T follicular helper cell (primary cell): ENCODE measurements around the gene CMTM7.
A peak's percentile ranks its signal among the peaks of the same experiment; 100 is the strongest.

ENCODE experiments used
- DNase-seq: peaks from one replicate; pipeline ENCODE4 v3.0.0-alpha.2; 2020; ENCODE audit warnings: low read depth
- total RNA-seq, 2 experiments: gene quantifications; one replicate each; lab custom pipeline; 2026; lab: John Stamatoyannopoulos, UW

The CMTM7 gene, protein sequence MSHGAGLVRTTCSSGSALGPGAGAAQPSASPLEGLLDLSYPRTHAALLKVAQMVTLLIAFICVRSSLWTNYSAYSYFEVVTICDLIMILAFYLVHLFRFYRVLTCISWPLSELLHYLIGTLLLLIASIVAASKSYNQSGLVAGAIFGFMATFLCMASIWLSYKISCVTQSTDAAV
- total RNA-seq, result 15.3 to 46.1 reads per million in 2 experiments

- DNase-seq, result peak; percentile 49
Measured at GRCh38 chr3:32391643-32392535, at the start of gene CMTM7. CMTM7 (plus strand) TSS chr3:32391853; CDS start chr3:32391907, 54 bp downstream.

DNA sequence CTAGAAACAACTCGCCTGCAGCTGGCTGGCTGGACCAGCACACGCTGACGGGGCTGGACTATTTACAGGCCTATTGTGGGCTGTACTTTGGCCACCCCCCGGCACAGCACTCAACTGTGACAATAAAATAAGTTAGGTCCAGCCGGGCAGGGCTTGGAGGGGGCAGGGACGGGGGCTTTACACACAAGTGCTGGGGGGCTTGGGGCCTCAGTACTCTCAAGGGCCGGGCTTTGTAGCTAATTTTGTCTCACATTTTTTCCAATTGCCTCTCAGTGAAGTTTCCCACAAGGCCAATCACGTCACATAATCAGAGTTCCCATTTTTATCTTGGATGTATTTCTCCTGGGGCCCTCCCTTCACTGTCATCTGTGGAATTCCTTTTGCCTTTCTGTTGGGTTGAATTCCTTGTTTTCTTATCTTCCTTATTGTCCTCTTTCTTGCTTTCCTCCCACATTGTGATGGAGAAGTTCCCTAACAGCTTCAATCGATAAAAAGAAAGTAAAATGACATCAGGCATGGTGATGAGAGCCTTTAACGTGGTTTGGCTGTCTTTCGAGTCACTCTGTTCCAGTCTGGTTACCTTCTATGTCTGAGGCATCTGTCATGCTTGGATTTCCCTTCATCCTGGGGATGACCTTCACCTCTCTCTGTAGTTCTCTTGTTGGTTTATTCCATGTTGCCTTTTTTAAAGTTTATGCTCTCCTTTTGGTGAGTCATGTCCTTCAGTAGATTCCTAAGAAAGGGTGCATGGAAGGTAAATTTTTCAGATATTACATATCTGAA lies 44.1 kb upstream of the CMTM7 start:
- no peak for DNase-seq

DNA sequence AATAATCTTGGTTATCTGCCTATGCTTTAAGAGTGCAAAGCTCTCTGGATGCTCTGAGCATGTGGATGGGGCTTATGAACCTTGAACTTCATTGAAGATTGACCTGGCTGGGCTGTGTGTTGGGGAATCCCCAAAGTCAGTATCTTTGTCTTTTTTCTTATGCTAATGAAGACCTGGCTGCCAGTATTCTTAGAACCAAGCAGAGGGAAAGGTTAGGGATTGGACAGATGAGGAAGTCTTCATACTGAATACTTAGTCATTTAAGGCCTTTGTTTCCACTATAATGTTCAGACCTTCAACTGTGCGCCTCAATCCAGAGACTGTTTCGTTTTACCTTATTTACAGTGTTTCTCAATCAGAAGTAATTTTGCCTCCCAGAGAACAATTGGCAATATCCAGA lies 42.5 kb upstream of the CMTM7 start:
- no peak for DNase-seq

DNA sequence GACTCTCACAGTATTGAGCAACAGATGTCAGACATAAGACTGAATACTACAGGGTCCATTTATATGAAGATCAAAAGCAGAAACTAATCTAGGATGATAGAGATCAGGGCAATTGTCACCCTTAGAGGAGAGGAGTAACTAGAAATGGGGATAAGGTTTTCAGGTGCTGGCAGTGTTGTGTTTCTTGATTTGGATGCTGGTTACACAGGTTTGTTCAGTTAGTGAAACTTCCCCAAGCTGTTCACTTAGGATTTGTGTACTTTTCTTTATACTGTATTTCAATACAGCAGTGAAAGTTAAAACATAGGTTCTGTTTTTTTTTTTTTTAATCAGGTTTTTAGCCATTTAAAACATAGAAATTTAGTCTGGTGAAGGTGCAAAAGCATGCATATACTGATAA lies 39.1 kb upstream of the CMTM7 start:
- DNase-seq, result no peak

DNA sequence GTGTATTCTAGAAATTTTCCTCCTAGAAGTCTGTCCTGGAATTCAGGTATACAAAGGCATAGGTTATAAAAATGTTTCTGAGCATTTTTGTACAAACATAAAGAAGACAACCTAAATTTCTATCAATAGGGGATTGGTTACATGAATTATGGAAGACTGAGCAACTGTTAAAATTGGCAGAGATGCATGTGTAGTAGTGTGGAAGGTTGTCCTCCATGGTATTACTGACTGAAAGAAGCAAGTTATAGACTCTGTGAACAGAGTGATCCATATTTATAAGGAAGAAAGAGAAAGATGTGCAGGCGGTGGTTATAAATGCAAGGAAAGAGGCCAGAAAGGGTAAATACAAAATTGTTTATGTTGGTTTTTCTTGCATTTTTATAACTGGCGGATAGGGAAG lies 38.3 kb upstream of the CMTM7 start:
- DNase-seq, result no peak

DNA sequence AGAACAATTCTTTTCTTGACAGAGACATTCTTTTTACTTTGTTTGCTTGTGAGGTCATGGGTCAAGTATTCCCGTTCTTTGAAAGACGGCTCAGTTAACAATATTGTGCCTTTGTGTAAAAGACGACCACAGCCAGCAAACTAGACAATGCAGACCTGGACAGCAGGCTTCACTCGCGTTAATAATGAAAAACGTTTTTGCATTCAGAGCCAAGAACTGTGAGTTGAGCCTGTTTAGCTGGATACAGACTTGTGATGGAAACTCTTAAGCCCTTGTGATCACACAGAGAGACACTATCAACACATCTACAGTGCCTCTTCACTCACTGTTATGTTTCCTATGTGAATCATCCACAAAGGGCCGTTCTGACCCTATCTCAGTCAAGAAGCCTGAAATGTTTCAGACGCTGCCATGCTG lies 37.3 kb upstream of the CMTM7 start:
- DNase-seq, result no peak

DNA sequence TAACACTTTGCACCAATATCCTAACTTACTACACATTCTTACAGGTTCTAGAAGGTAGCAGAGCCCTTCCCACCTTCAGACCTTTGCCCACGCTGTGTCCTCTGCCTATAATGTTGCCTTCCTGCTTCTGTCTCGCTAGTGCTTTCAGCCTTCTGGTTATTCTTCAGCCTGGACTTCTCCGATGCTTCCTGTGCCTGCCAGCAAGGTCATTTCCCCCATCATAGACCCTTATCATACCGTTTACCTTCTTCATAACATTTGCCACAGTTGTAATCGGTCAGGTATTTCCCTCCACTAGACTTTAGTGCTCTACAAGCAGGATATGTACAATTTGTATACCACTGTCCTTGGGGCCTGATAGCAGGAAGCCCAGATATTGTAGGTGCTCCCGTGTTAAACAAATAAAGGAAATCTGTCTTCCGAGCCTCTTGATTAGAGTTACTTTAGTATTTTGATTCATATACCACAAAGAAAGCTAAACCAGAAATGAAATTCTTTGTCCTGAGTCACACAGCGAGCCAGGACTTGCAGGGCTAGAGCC lies 35.8 kb upstream of the CMTM7 start:
- DNase-seq, result no peak

DNA sequence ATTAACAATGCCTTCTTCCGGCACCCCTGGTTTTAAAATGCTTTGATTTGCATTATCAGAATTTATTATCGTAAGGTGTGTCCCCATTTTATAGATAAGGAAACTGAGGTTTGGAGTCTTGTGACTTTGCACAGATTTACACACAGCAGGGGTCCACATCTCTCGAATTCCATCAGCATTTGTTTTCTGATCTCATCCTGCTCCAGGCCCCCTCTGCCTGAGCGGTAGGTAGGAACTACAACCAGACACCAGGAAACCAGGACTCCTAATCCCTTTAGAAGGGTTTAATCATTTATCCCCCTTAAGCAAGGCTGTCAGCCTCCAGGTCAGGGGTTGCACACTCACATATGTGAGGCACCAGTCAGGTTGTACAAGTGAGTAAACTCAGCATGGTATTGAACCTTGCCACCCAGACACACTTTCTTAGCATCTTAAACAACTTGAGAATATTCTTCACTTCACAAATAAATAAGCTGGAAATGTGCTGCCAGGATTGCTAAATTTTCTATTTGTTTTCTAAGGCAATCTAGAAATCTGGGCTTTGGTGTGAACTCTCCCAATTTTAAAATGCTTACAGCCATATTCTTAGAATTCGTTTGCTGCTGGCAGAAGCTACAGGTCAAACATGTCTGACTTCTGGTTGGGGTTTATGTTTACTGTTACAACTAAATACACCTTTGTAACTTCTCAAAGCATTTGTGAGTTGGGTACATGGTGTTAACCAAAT lies 31.7 kb upstream of the CMTM7 start:
- DNase-seq, result no peak

DNA sequence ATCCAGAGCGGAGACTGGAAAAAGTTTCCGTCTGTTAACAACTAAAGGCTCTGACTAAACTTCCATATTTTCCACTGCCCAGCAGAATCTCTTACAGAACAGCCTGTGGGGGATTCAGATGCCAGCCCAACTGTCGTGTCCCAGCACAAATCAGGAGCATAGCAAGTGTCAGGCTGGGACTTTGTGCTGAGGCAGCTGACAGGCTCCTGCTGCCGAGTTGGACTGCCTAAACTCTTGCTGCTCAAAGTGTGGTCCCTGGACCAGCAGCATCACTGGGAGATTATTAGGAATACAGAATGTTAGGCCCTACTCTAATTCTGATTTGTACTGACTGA lies 31.2 kb upstream of the CMTM7 start:
- DNase-seq, result no peak

DNA sequence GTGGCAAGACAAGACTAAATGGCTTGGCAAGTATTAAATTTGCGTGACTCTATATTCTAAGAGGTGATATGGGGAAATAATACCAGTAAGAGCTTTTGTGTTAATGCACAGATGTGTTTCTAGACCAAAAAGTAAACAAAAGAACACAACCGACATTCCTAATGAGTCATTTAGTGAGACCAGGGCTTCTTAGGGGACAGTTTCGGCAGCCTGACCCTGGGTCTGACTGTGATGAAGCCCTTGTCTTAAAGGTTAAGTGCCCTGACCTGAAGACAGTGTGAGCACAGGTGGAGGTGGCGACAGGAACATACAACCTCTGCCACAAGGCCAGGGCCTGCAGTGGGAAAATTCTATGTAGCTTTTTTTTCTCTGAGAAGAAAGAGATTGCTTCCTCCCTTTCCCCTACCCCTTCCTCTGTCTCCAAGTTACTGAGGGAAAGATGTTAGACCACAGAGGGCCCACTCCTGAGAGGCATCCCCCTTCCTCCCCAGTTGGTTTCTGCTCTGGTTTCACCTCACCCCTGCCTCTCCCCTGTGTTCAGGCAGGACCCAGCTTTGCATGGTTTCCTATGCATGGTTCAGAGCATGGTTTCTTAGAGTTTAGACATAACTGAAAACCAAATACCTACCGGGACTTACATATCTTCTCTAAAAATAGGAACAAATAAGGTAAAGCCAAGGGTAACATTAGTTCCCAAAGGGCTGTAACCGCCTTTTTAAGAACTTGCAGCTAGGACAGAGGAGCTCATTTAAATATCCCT lies 24.8 kb upstream of the CMTM7 start:
- DNase-seq, result no peak

- no peak for DNase-seq
Measured at GRCh38 chr3:32367442-32367841, 24.2 kb upstream of the CMTM7 start.

DNA sequence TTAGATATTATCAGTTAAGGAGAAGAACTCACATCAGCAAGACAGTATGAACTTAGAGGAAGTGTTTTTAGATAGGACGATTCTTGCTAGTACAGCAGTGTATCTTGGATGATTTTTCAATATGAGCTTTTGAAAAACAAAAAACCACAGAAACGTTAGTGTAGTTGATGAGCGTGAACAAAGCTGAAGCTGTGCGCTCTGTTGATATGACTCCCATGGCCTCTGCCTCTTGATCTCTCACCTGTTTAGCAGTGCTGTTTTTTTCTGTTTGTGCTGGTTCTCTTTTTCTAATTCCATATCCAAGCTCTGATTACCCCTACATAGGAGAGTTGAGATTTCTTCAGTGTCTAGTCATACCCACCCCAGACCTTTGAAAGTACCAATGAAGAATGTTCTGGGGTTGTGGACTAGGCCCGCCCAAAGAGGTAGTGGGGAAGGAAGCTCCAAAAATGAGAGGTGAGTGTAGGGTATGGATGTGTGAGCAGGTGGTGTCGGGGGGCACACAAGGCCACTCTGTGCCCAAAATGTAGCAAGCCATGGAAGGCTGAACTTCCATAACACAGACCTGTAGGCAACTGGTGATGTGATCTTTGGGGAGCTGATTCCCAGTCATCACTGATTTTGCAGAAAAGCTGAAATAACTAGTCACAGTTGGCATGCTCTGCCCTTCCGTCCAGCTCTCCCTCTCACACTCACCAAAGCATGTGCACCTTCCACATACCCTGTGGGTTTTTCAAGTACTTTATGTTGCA lies 20.0 kb upstream of the CMTM7 start:
- DNase-seq, result no peak

- DNase-seq, result no peak
Measured at GRCh38 chr3:32372213-32372490, 19.5 kb upstream of the CMTM7 start.

- DNase-seq, result no peak
Measured at GRCh38 chr3:32373276-32373675, 18.4 kb upstream of the CMTM7 start.

GRCh38 chr3:32373844-32374243 lies 17.8 kb upstream of the CMTM7 start:
- DNase-seq, result no peak

DNA sequence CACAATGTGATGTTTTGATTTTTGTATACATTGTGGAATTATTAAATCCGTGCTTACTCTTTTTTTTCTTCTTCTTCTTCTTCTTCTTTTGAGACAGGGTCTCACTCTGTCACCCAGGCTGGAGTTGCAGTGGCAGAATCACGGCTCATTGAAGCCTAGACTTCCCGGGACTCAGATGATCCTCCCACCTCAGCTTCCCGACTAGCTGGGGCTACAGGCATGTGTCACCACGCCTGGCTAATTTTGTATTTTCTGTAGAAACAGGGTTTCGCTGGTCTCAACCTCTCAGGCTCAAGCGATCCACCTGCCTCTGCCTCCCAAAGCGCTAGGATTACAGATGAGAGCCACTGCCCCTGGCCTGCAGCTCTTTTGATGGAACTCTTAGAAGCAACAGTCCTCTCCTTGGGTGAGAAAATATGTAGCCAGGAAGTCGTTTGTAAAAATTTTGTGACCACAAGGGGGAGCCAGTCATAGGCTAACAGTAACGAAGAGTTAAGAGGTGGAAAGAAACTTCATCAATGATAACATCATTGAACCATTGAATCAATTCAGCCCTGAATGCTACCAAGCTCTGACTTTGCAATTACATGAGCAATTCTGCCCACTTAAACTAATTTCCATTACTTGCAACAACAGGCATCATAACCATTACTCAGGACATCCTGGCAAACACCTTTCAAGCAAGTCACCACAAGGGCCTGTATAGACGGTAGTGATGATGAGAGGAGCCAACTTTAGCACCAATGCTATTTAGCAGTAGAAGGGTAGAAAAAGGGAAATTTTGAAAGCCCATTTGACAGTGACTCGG lies 16.7 kb upstream of the CMTM7 start:
- DNase-seq, result peak; percentile 64

GRCh38 chr3:32375596-32375930 lies 16.1 kb upstream of the CMTM7 start:
- no peak for DNase-seq

GRCh38 chr3:32376115-32376514 lies 15.5 kb upstream of the CMTM7 start:
- no peak for DNase-seq

- no peak for DNase-seq
Measured at GRCh38 chr3:32379831-32380500, 11.7 kb upstream of the CMTM7 start.
